IMR-90 (cell line): ENCODE results near the gene TTC7B. TPM values are rescaled to one million over a fixed set of nuclear protein-coding genes. Genes with fewer than 3 reads are reported as not detected.

Experiments used
- ATAC-seq: fragments of 200-7000 bp; cut with Tn5 transposase; 2 replicates; pipeline ENCODE4 v1.9.1; 2020; ENCODE audit warnings: low read depth, mild to moderate bottlenecking, moderate library complexity
- BruUV-seq: library from RNA; stranded (reverse); fragments of 400-500 nt; replicated peaks from 2 replicates; lab custom pipeline; 2021; lab: Mats Ljungman, UMichigan
- CTCF ChIA-PET: fragments of 300-600 bp; formaldehyde crosslinking; extraction: SDS; loops from one replicate; lab custom pipeline; 2021; ENCODE audit warnings: antibody characterized with exemption; lab: Yijun Ruan, JAX
- POLR2A ChIA-PET: fragments of 300-600 bp; sonication (Branson Sonifier 250); formaldehyde crosslinking; loops from one replicate; lab custom pipeline; 2022; ENCODE audit warnings: antibody characterized with exemption; ENCODE audit not compliant: unreplicated experiment; lab: Charles Lee
- DNase-seq: peaks from one replicate; pipeline ENCODE4 v3.0.0; 2013
- H2AFZ ChIP-seq: replicated peaks from 2 replicates; pipeline ENCODE3; 2013; ENCODE audit warnings: low read length, mild to moderate bottlenecking; ENCODE audit not compliant: poor library complexity
- H2AK5ac ChIP-seq: 2 replicates; pipeline ENCODE4 v1.6.1; 2013; ENCODE audit warnings: low read depth, low read length, inconsistent platforms
- H2AK9ac ChIP-seq: replicated peaks from 2 replicates; pipeline ENCODE3; 2013; ENCODE audit warnings: mild to moderate bottlenecking, low read depth, low read length, moderate library complexity; ENCODE audit not compliant: poor library complexity
- H2BK120ac ChIP-seq: 2 replicates; pipeline ENCODE4 v1.6.1; 2013; ENCODE audit warnings: low read depth, low read length, inconsistent platforms
- H2BK15ac ChIP-seq: 3 replicates; pipeline ENCODE4 v1.6.1; 2013; ENCODE audit warnings: low read depth, low read length, inconsistent platforms
- H2BK20ac ChIP-seq: 2 replicates; pipeline ENCODE4 v1.6.1; 2013; ENCODE audit warnings: low read depth, mild to moderate bottlenecking, inconsistent platforms, low read length, moderate library complexity
- H2BK5ac ChIP-seq: 2 replicates; pipeline ENCODE4 v1.6.1; 2013; ENCODE audit warnings: mild to moderate bottlenecking, low read depth, low read length, inconsistent platforms; ENCODE audit not compliant: poor library complexity, severe bottlenecking
- H3K14ac ChIP-seq: replicated peaks from 2 replicates; pipeline ENCODE4 v1.6.1; 2013; ENCODE audit warnings: low read depth, low read length, inconsistent platforms
- H3K18ac ChIP-seq: 2 replicates; pipeline ENCODE4 v1.6.1; 2013; ENCODE audit warnings: low read depth, low read length, control low read depth
- H3K23ac ChIP-seq: 2 replicates; pipeline ENCODE4 v1.6.1; 2013; ENCODE audit warnings: low read depth, low read length, inconsistent platforms
- H3K27ac ChIP-seq: 2 replicates; pipeline ENCODE4 v1.5.1; 2013; ENCODE audit warnings: mild to moderate bottlenecking, control low read depth, low read length; ENCODE audit not compliant: insufficient read depth
- H3K27me3 ChIP-seq: 2 replicates; pipeline ENCODE4 v1.6.1; 2013; ENCODE audit warnings: low read length; ENCODE audit not compliant: control insufficient read depth, insufficient read depth
- H3K36me3 ChIP-seq: 2 replicates; pipeline ENCODE4 v1.6.1; 2013; ENCODE audit warnings: low read length, mixed read lengths; ENCODE audit not compliant: control insufficient read depth, insufficient read depth
- H3K4ac ChIP-seq: 2 replicates; pipeline ENCODE4 v1.6.1; 2013; ENCODE audit warnings: low read depth, low read length, inconsistent platforms
- H3K4me1 ChIP-seq: 2 replicates; pipeline ENCODE4 v1.6.1; 2013; ENCODE audit warnings: low read length, mixed read lengths; ENCODE audit not compliant: control insufficient read depth, insufficient read depth
- H3K4me2 ChIP-seq: 2 replicates; pipeline ENCODE4 v1.6.1; 2013; ENCODE audit warnings: low read depth, mild to moderate bottlenecking, control low read depth, low read length, moderate library complexity
- H3K4me3 ChIP-seq: 2 replicates; pipeline ENCODE4 v1.5.1; 2013; ENCODE audit warnings: low read depth, mild to moderate bottlenecking, control low read depth, low read length, moderate library complexity; ENCODE audit not compliant: insufficient read depth
- H3K56ac ChIP-seq: 2 replicates; pipeline ENCODE4 v1.6.1; 2013; ENCODE audit warnings: low read length, inconsistent platforms; ENCODE audit not compliant: insufficient read depth; ENCODE audit errors: extremely low read depth
- H3K79me1 ChIP-seq, 2 experiments: 2 replicates each; pipeline ENCODE4 v1.6.1; 2013; ENCODE audit warnings: low read length in 2 of 2, inconsistent platforms in 1 of 2, low read depth in 1 of 2
- H3K9ac ChIP-seq: 2 replicates; pipeline ENCODE4 v1.6.1; 2013; ENCODE audit warnings: low read depth, low read length, control low read depth
- H3K9me1 ChIP-seq: 2 replicates; pipeline ENCODE4 v1.6.1; 2013; ENCODE audit warnings: low read length, inconsistent platforms; ENCODE audit not compliant: insufficient read depth
- H3K9me3 ChIP-seq: 2 replicates; pipeline ENCODE4 v1.6.1; 2013; ENCODE audit warnings: low read length; ENCODE audit not compliant: control insufficient read depth, insufficient read depth
- H4K20me1 ChIP-seq: 2 replicates; pipeline ENCODE4 v1.6.1; 2013; ENCODE audit warnings: low read length, inconsistent platforms; ENCODE audit not compliant: insufficient read depth
- H4K5ac ChIP-seq: 2 replicates; pipeline ENCODE4 v1.6.1; 2013; ENCODE audit warnings: mild to moderate bottlenecking, low read depth, low read length, control low read depth
- H4K8ac ChIP-seq, 2 experiments: 2 replicates each; pipeline ENCODE4 v1.6.1; 2013; ENCODE audit warnings: low read depth in 2 of 2, low read length in 2 of 2, control low read depth in 1 of 2, inconsistent platforms in 1 of 2
- H4K91ac ChIP-seq: 2 replicates; pipeline ENCODE4 v1.6.1; 2013; ENCODE audit warnings: low read depth, low read length, inconsistent platforms; ENCODE audit not compliant: insufficient read depth
- BHLHE40 ChIP-seq: fragments of 150-350 bp; IDR thresholded peaks from 2 replicates; pipeline ENCODE4 v1.6.1; 2016; ENCODE audit warnings: mild to moderate bottlenecking, low read depth, low read length
- CHD1 ChIP-seq: IDR thresholded peaks from 2 replicates; pipeline ENCODE4 v1.6.1; 2012; ENCODE audit warnings: low read depth, low read length, improper control_type of control experiment
- CTCF ChIP-seq: conservative IDR thresholded peaks from 2 replicates; pipeline ENCODE4 v1.5.1; 2012; ENCODE audit warnings: mild to moderate bottlenecking, low read depth, low read length, improper control_type of control experiment
- MAFK ChIP-seq: IDR thresholded peaks from 2 replicates; pipeline ENCODE4 v1.6.1; 2012; ENCODE audit warnings: low read depth, low read length, improper control_type of control experiment
- MXI1 ChIP-seq: IDR thresholded peaks from 2 replicates; pipeline ENCODE4 v1.6.1; 2012; ENCODE audit warnings: low read depth, mild to moderate bottlenecking, low read length, moderate library complexity, borderline replicate concordance
- NFE2L2 ChIP-seq: fragments of 150-350 bp; IDR thresholded peaks from 2 replicates; pipeline ENCODE4 v1.6.1; 2016; ENCODE audit warnings: low read depth, mild to moderate bottlenecking, low read length
- POLR2A ChIP-seq: IDR thresholded peaks from 2 replicates; pipeline ENCODE4 v1.6.1; 2012; ENCODE audit warnings: mild to moderate bottlenecking, low read depth, low read length
- RFX5 ChIP-seq: IDR thresholded peaks from 2 replicates; pipeline ENCODE4 v1.8.0; 2012; ENCODE audit warnings: low read depth, mild to moderate bottlenecking, low read length, moderate library complexity
- WGBS, 2 experiments: methylation state at CpG; one replicate each; pipeline versions ENCODE4 v1.1.5 to v1.1.7; 2013; ENCODE audit warnings: missing lambda C conversion rate in 2 of 2; ENCODE audit not compliant: insufficient read length in 1 of 2; ENCODE audit errors: extremely low coverage in 2 of 2; 5-methylcytosine and 5-hydroxymethylcytosine counted together
- dilution Hi-C: fragments of 300-500 bp; cut with HindIII; formaldehyde crosslinking; loops from one replicate; pipeline ENCODE4 v1.14.3; 2018; ENCODE audit warnings: low sequenced_read_pairs; ENCODE audit not compliant: unreplicated experiment
- in situ Hi-C: fragments of 300-500 bp; cut with MboI; formaldehyde crosslinking; loops from 3 replicates; pipeline ENCODE4 v1.14.3; 2019; ENCODE audit warnings: low sequenced_read_pairs, inconsistent platforms, mixed read lengths
- intact Hi-C: fragments of 100-400 bp; cut with micrococcal nuclease; formaldehyde crosslinking; loops from 2 replicates; pipeline ENCODE4 v1.10.0; 2022
- polyA plus RNA-seq, 3 experiments: library from polyadenylated mRNA; depleted of rRNA; stranded (reverse); fragments of >200 nt; gene quantifications; 2 replicates each; pipeline ENCODE4 v1.2.3, GENCODE V29; 2012; ENCODE audit warnings: low replicate concordance in 1 of 3
- total RNA-seq: library from RNA; depleted of rRNA; stranded (reverse); fragments of >200 nt; gene quantifications from 2 replicates; pipeline ENCODE4 v1.2.3, GENCODE V29; 2012
- TF ChIP-seq, protein P1 (sequence below): fragments of 150-350 bp; IDR thresholded peaks from 2 replicates; pipeline ENCODE4 v1.6.1; 2017; ENCODE audit warnings: mild to moderate bottlenecking, antibody characterized with exemption, low read length, low read depth
- TF ChIP-seq, protein P2 (sequence below): fragments of 150-350 bp; IDR thresholded peaks from 2 replicates; pipeline ENCODE4 v1.6.1; 2016; ENCODE audit warnings: low read depth, mild to moderate bottlenecking, low read length, moderate library complexity, borderline replicate concordance

The TTC7B gene
- total and polyA plus RNA-seq, 2 of the 4 experiments (the other 2 are of a cell fraction): 18.1 to 35.3 TPM

GRCh38 chr14:90632871-90633270, 183.4 kb downstream of the TTC7B start:
- no peak overlapping the region for H3K14ac ChIP-seq
- no CpG with 5 or more reads among the region's 2 CpGs for WGBS, 2 experiments
- peaks cover 5% of the 10 kb centered on the region for H3K4me1 ChIP-seq
- H4K5ac ChIP-seq: no peak overlapping the region
- intact Hi-C loops (no loop called here), dilution Hi-C loops (no loop called here), in situ Hi-C loops (no loop called here)
- DNase-seq (peak; percentile 46), ATAC-seq (peak; percentile 49; the same call in 1 of the 2 replicates)
- ChIA-PET CTCF (no interaction called here), POLR2A (no interaction called here)
- no peak overlapping the region for H3K23ac ChIP-seq
- no peak overlapping the region for H3K4me2 ChIP-seq
- no peak for TF ChIP-seq POLR2A
- no peak for TF ChIP-seq CTCF
- TF ChIP-seq, protein P1, sequence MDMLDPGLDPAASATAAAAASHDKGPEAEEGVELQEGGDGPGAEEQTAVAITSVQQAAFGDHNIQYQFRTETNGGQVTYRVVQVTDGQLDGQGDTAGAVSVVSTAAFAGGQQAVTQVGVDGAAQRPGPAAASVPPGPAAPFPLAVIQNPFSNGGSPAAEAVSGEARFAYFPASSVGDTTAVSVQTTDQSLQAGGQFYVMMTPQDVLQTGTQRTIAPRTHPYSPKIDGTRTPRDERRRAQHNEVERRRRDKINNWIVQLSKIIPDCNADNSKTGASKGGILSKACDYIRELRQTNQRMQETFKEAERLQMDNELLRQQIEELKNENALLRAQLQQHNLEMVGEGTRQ: no peak
- TF ChIP-seq, protein P2, sequence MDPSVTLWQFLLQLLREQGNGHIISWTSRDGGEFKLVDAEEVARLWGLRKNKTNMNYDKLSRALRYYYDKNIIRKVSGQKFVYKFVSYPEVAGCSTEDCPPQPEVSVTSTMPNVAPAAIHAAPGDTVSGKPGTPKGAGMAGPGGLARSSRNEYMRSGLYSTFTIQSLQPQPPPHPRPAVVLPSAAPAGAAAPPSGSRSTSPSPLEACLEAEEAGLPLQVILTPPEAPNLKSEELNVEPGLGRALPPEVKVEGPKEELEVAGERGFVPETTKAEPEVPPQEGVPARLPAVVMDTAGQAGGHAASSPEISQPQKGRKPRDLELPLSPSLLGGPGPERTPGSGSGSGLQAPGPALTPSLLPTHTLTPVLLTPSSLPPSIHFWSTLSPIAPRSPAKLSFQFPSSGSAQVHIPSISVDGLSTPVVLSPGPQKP: no peak
- no peak for TF ChIP-seq MAFK
- TF ChIP-seq CHD1: no peak
- TF ChIP-seq BHLHE40: no peak; the same call in 1 of the 2 replicates
- no peak for TF ChIP-seq NFE2L2
- TF ChIP-seq RFX5: no peak
- no peak for TF ChIP-seq MXI1
- H4K20me1 ChIP-seq: no peaks in the 10 kb centered on the region
- H2BK5ac ChIP-seq: no peak overlapping the region
- no peak overlapping the region for H4K8ac ChIP-seq
- BruUV-seq: no TSS peak
- H3K18ac ChIP-seq: no peak overlapping the region
- H3K27ac ChIP-seq: no peak overlapping the region
- no peak overlapping the region for H3K4me3 ChIP-seq
- H2AK5ac ChIP-seq: no peak overlapping the region
- H2BK120ac ChIP-seq: no peak overlapping the region
- H3K36me3 ChIP-seq: no peaks in the 10 kb centered on the region
- H2BK15ac ChIP-seq: no peak overlapping the region
- no peaks in the 10 kb centered on the region for H3K79me1 ChIP-seq
- no peak overlapping the region for H3K56ac ChIP-seq
- no peaks in the 10 kb centered on the region for H3K27me3 ChIP-seq
- no peaks in the 10 kb centered on the region for H3K9me3 ChIP-seq
- H2AFZ ChIP-seq: no peak overlapping the region
- H3K4ac ChIP-seq: no peak overlapping the region
- peaks cover 2% of the 10 kb centered on the region; the same call in 1 of the 2 replicates for H3K9me1 ChIP-seq
- H2BK20ac ChIP-seq: no peak overlapping the region
- no peak overlapping the region for H4K91ac ChIP-seq
- no peak overlapping the region for H3K9ac ChIP-seq
- H2AK9ac ChIP-seq: no peak overlapping the region
